IMR-90 (cell line): ENCODE data around the gene NNAT. TPM values are rescaled to one million over a fixed set of nuclear protein-coding genes. Genes with fewer than 3 reads are reported as not detected.

ENCODE experiments used
- ATAC-seq: fragments of 200-7000 bp; cut with Tn5 transposase; 2 replicates; pipeline ENCODE4 v1.9.1; 2020; ENCODE audit warnings: low read depth, mild to moderate bottlenecking, moderate library complexity
- BruUV-seq: library from RNA; stranded (reverse); fragments of 400-500 nt; replicated peaks from 2 replicates; lab custom pipeline; 2021; lab: Mats Ljungman, UMichigan
- CTCF ChIA-PET: fragments of 300-600 bp; formaldehyde crosslinking; extraction: SDS; loops from one replicate; lab custom pipeline; 2021; ENCODE audit warnings: antibody characterized with exemption; lab: Yijun Ruan, JAX
- POLR2A ChIA-PET: fragments of 300-600 bp; sonication (Branson Sonifier 250); formaldehyde crosslinking; loops from one replicate; lab custom pipeline; 2022; ENCODE audit warnings: antibody characterized with exemption; ENCODE audit not compliant: unreplicated experiment; lab: Charles Lee
- DNase-seq: peaks from one replicate; pipeline ENCODE4 v3.0.0; 2013
- H2AFZ ChIP-seq: replicated peaks from 2 replicates; pipeline ENCODE3; 2013; ENCODE audit warnings: low read length, mild to moderate bottlenecking; ENCODE audit not compliant: poor library complexity
- H2AK5ac ChIP-seq: 2 replicates; pipeline ENCODE4 v1.6.1; 2013; ENCODE audit warnings: low read depth, low read length, inconsistent platforms
- H2AK9ac ChIP-seq: replicated peaks from 2 replicates; pipeline ENCODE3; 2013; ENCODE audit warnings: mild to moderate bottlenecking, low read depth, low read length, moderate library complexity; ENCODE audit not compliant: poor library complexity
- H2BK120ac ChIP-seq: 2 replicates; pipeline ENCODE4 v1.6.1; 2013; ENCODE audit warnings: low read depth, low read length, inconsistent platforms
- H2BK15ac ChIP-seq: 3 replicates; pipeline ENCODE4 v1.6.1; 2013; ENCODE audit warnings: low read depth, low read length, inconsistent platforms
- H2BK20ac ChIP-seq: 2 replicates; pipeline ENCODE4 v1.6.1; 2013; ENCODE audit warnings: low read depth, mild to moderate bottlenecking, inconsistent platforms, low read length, moderate library complexity
- H2BK5ac ChIP-seq: 2 replicates; pipeline ENCODE4 v1.6.1; 2013; ENCODE audit warnings: mild to moderate bottlenecking, low read depth, low read length, inconsistent platforms; ENCODE audit not compliant: poor library complexity, severe bottlenecking
- H3K14ac ChIP-seq: replicated peaks from 2 replicates; pipeline ENCODE4 v1.6.1; 2013; ENCODE audit warnings: low read depth, low read length, inconsistent platforms
- H3K18ac ChIP-seq: 2 replicates; pipeline ENCODE4 v1.6.1; 2013; ENCODE audit warnings: low read depth, low read length, control low read depth
- H3K23ac ChIP-seq: 2 replicates; pipeline ENCODE4 v1.6.1; 2013; ENCODE audit warnings: low read depth, low read length, inconsistent platforms
- H3K27ac ChIP-seq: 2 replicates; pipeline ENCODE4 v1.5.1; 2013; ENCODE audit warnings: mild to moderate bottlenecking, control low read depth, low read length; ENCODE audit not compliant: insufficient read depth
- H3K27me3 ChIP-seq: 2 replicates; pipeline ENCODE4 v1.6.1; 2013; ENCODE audit warnings: low read length; ENCODE audit not compliant: control insufficient read depth, insufficient read depth
- H3K36me3 ChIP-seq: 2 replicates; pipeline ENCODE4 v1.6.1; 2013; ENCODE audit warnings: low read length, mixed read lengths; ENCODE audit not compliant: control insufficient read depth, insufficient read depth
- H3K4ac ChIP-seq: 2 replicates; pipeline ENCODE4 v1.6.1; 2013; ENCODE audit warnings: low read depth, low read length, inconsistent platforms
- H3K4me1 ChIP-seq: 2 replicates; pipeline ENCODE4 v1.6.1; 2013; ENCODE audit warnings: low read length, mixed read lengths; ENCODE audit not compliant: control insufficient read depth, insufficient read depth
- H3K4me2 ChIP-seq: 2 replicates; pipeline ENCODE4 v1.6.1; 2013; ENCODE audit warnings: low read depth, mild to moderate bottlenecking, control low read depth, low read length, moderate library complexity
- H3K4me3 ChIP-seq: 2 replicates; pipeline ENCODE4 v1.5.1; 2013; ENCODE audit warnings: low read depth, mild to moderate bottlenecking, control low read depth, low read length, moderate library complexity; ENCODE audit not compliant: insufficient read depth
- H3K56ac ChIP-seq: 2 replicates; pipeline ENCODE4 v1.6.1; 2013; ENCODE audit warnings: low read length, inconsistent platforms; ENCODE audit not compliant: insufficient read depth; ENCODE audit errors: extremely low read depth
- H3K79me1 ChIP-seq, 2 experiments: 2 replicates each; pipeline ENCODE4 v1.6.1; 2013; ENCODE audit warnings: low read length in 2 of 2, inconsistent platforms in 1 of 2, low read depth in 1 of 2
- H3K9ac ChIP-seq: 2 replicates; pipeline ENCODE4 v1.6.1; 2013; ENCODE audit warnings: low read depth, low read length, control low read depth
- H3K9me1 ChIP-seq: 2 replicates; pipeline ENCODE4 v1.6.1; 2013; ENCODE audit warnings: low read length, inconsistent platforms; ENCODE audit not compliant: insufficient read depth
- H3K9me3 ChIP-seq: 2 replicates; pipeline ENCODE4 v1.6.1; 2013; ENCODE audit warnings: low read length; ENCODE audit not compliant: control insufficient read depth, insufficient read depth
- H4K20me1 ChIP-seq: 2 replicates; pipeline ENCODE4 v1.6.1; 2013; ENCODE audit warnings: low read length, inconsistent platforms; ENCODE audit not compliant: insufficient read depth
- H4K5ac ChIP-seq: 2 replicates; pipeline ENCODE4 v1.6.1; 2013; ENCODE audit warnings: mild to moderate bottlenecking, low read depth, low read length, control low read depth
- H4K8ac ChIP-seq, 2 experiments: 2 replicates each; pipeline ENCODE4 v1.6.1; 2013; ENCODE audit warnings: low read depth in 2 of 2, low read length in 2 of 2, control low read depth in 1 of 2, inconsistent platforms in 1 of 2
- H4K91ac ChIP-seq: 2 replicates; pipeline ENCODE4 v1.6.1; 2013; ENCODE audit warnings: low read depth, low read length, inconsistent platforms; ENCODE audit not compliant: insufficient read depth
- FOS ChIP-seq: fragments of 150-350 bp; IDR thresholded peaks from 2 replicates; pipeline ENCODE4 v1.6.1; 2016; ENCODE audit warnings: low read depth, low read length
- MXI1 ChIP-seq: IDR thresholded peaks from 2 replicates; pipeline ENCODE4 v1.6.1; 2012; ENCODE audit warnings: low read depth, mild to moderate bottlenecking, low read length, moderate library complexity, borderline replicate concordance
- POLR2A ChIP-seq: IDR thresholded peaks from 2 replicates; pipeline ENCODE4 v1.6.1; 2012; ENCODE audit warnings: mild to moderate bottlenecking, low read depth, low read length
- WGBS, 2 experiments: methylation state at CpG; one replicate each; pipeline versions ENCODE4 v1.1.5 to v1.1.7; 2013; ENCODE audit warnings: missing lambda C conversion rate in 2 of 2; ENCODE audit not compliant: insufficient read length in 1 of 2; ENCODE audit errors: extremely low coverage in 2 of 2; 5-methylcytosine and 5-hydroxymethylcytosine counted together
- dilution Hi-C: fragments of 300-500 bp; cut with HindIII; formaldehyde crosslinking; loops from one replicate; pipeline ENCODE4 v1.14.3; 2018; ENCODE audit warnings: low sequenced_read_pairs; ENCODE audit not compliant: unreplicated experiment
- in situ Hi-C: fragments of 300-500 bp; cut with MboI; formaldehyde crosslinking; loops from 3 replicates; pipeline ENCODE4 v1.14.3; 2019; ENCODE audit warnings: low sequenced_read_pairs, inconsistent platforms, mixed read lengths
- intact Hi-C: fragments of 100-400 bp; cut with micrococcal nuclease; formaldehyde crosslinking; loops from 2 replicates; pipeline ENCODE4 v1.10.0; 2022
- polyA plus RNA-seq, 3 experiments: library from polyadenylated mRNA; depleted of rRNA; stranded (reverse); fragments of >200 nt; gene quantifications; 2 replicates each; pipeline ENCODE4 v1.2.3, GENCODE V29; 2012; ENCODE audit warnings: low replicate concordance in 1 of 3
- total RNA-seq: library from RNA; depleted of rRNA; stranded (reverse); fragments of >200 nt; gene quantifications from 2 replicates; pipeline ENCODE4 v1.2.3, GENCODE V29; 2012
- TF ChIP-seq, protein P1 (sequence below): conservative IDR thresholded peaks from 2 replicates; pipeline ENCODE4 v1.5.1; 2012; ENCODE audit warnings: mild to moderate bottlenecking, low read depth, low read length, improper control_type of control experiment

NNAT gene
- total and polyA plus RNA-seq, 2 of the 4 experiments (the other 2 are of a cell fraction): 2.0 to 6.5 TPM

DNA sequence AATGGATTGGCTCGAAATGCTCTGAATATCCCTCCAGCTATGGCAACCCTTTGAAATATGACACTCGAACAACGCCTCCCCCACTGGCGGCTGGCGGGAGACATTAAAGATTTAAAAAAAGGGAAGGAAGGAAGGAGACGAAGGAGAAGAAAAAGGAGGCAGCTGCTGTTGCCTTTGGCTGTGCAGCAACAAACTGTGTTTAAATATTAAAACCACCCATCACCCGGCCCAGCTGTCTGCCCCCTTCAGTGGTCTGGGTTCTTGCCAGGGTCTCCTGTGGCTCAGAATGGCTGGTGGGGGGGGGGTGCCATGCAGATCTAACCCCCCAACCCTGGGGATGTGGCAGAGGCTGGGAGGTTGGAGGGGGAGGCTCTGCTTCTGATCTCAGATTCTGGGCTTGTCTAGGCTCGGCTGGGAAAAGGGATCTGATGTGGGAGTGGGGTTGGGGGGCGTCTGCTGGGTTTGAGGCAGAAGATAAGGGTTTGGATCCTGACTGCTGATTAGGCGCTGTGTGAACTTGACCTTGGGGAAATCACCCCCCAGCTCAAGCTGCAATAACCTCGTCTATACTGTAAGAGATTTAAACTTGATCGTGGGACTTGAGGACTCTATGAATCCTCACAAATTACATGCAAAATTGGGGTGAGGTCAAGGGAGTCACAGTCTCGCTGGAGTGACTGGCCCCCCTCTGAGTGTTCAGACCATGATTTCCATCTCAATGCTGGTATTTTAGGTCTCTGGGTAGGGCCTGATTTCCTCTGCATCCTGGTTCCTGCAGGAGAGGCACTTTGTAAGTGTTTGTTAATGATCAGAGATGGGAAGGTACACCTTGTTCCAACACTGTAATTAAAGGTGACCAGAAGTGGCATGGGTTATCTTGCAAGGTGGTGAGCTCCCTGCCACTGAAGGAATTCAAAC is 46.9 kb downstream of the NNAT start:
- H2BK15ac ChIP-seq: no peak overlapping the region
- no TSS peak for BruUV-seq
- TF ChIP-seq, protein P1, sequence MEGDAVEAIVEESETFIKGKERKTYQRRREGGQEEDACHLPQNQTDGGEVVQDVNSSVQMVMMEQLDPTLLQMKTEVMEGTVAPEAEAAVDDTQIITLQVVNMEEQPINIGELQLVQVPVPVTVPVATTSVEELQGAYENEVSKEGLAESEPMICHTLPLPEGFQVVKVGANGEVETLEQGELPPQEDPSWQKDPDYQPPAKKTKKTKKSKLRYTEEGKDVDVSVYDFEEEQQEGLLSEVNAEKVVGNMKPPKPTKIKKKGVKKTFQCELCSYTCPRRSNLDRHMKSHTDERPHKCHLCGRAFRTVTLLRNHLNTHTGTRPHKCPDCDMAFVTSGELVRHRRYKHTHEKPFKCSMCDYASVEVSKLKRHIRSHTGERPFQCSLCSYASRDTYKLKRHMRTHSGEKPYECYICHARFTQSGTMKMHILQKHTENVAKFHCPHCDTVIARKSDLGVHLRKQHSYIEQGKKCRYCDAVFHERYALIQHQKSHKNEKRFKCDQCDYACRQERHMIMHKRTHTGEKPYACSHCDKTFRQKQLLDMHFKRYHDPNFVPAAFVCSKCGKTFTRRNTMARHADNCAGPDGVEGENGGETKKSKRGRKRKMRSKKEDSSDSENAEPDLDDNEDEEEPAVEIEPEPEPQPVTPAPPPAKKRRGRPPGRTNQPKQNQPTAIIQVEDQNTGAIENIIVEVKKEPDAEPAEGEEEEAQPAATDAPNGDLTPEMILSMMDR: no peak
- TF ChIP-seq POLR2A (no peak), MXI1 (no peak), FOS (no peak)
- no peak overlapping the region for H3K14ac ChIP-seq
- H3K79me1 ChIP-seq: no peaks in the 10 kb centered on the region
- H2BK5ac ChIP-seq: no peak overlapping the region
- peaks cover 7% of the 10 kb centered on the region; the same call in 1 of the 2 replicates for H4K20me1 ChIP-seq
- H3K9ac ChIP-seq: no peak overlapping the region
- no peak overlapping the region for H2AK5ac ChIP-seq
- no peak overlapping the region for H2BK20ac ChIP-seq
- H3K4ac ChIP-seq: no peak overlapping the region
- ChIA-PET CTCF (no interaction called here), POLR2A (no interaction called here)
- no peak overlapping the region for H3K23ac ChIP-seq
- no CpG with 5 or more reads among the region's 13 CpGs for WGBS, 2 experiments
- H3K4me2 ChIP-seq: no peak overlapping the region; the same call in 1 of the 2 replicates
- in situ Hi-C loops: loop anchor here (5.0 to 10.0 kb wide), 3 partner anchors 424 to 657 kb away; no protein-coding TSS in a partner anchor
- peaks cover 54% of the 10 kb centered on the region for H3K27me3 ChIP-seq
- no peak overlapping the region for H3K18ac ChIP-seq
- H3K56ac ChIP-seq: no peak overlapping the region
- intact Hi-C loops: loop anchor here (2.0 kb wide), 1 partner anchor 841 kb away; no protein-coding TSS in a partner anchor
- no peak overlapping the region for H3K4me3 ChIP-seq
- no peaks in the 10 kb centered on the region for H3K9me1 ChIP-seq
- H4K8ac ChIP-seq: no peak overlapping the region
- no peak overlapping the region for H4K91ac ChIP-seq
- H3K36me3 ChIP-seq: no peaks in the 10 kb centered on the region
- dilution Hi-C loops: no loop called here
- H2AK9ac ChIP-seq: no peak overlapping the region
- H3K27ac ChIP-seq: no peak overlapping the region
- no peak overlapping the region for H2AFZ ChIP-seq
- no peaks in the 10 kb centered on the region for H3K9me3 ChIP-seq
- ATAC-seq (no peak), DNase-seq (no peak)
- no peaks in the 10 kb centered on the region; the same call in 1 of the 2 replicates for H3K4me1 ChIP-seq
- no peak overlapping the region for H4K5ac ChIP-seq
- H2BK120ac ChIP-seq: no peak overlapping the region
